Coronary artery (tissue), 2 donors: ENCODE measurements around the gene IMP4.
A peak's percentile ranks its signal among the peaks of the same experiment; 100 is the strongest.

Source experiments
- DNase-seq: peaks from one replicate; pipeline ENCODE4 v3.0.0-alpha.2; 2017; ENCODE audit warnings: low spot score
- H3K27ac ChIP-seq, 2 donors: fragments of 200-600 bp; sonication (generic); one replicate each; pipeline ENCODE4 v1.5.1; 2016 to 2019
- H3K4me3 ChIP-seq: fragments of 200-600 bp; sonication (generic); 2 replicates; pipeline ENCODE4 v1.5.1; 2016; ENCODE audit warnings: mild to moderate bottlenecking, moderate library complexity
- TF ChIP-seq, protein P1 (sequence below): fragments of 200-600 bp; sonication (generic); IDR thresholded peaks from one replicate; pipeline ENCODE4 v1.5.1; 2019; ENCODE audit warnings: antibody characterized with exemption

IMP4 gene

DNA sequence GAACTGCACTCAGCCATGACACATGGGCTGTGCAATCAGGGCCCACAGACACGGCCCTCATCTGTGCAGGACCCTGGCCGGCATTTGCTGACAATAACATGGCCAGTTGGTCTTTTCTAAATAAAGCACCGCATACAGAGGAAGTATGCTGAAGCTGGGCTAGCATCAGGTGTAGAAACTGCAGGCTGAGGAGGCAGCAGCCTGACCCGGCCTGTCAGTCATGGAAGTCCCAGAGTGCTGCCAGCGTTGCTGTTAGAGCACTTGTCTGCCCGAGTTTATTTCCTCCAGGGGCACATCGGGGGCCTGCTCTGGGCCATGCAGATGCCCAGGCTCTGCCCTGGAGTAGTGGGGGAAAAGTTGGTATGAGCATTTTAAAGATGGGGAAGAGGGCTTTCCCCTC lies 9.0 kb downstream of the IMP4 start:
- H3K27ac ChIP-seq = no peak overlapping the region
- no peak overlapping the region for H3K4me3 ChIP-seq
- TF ChIP-seq, protein P1, sequence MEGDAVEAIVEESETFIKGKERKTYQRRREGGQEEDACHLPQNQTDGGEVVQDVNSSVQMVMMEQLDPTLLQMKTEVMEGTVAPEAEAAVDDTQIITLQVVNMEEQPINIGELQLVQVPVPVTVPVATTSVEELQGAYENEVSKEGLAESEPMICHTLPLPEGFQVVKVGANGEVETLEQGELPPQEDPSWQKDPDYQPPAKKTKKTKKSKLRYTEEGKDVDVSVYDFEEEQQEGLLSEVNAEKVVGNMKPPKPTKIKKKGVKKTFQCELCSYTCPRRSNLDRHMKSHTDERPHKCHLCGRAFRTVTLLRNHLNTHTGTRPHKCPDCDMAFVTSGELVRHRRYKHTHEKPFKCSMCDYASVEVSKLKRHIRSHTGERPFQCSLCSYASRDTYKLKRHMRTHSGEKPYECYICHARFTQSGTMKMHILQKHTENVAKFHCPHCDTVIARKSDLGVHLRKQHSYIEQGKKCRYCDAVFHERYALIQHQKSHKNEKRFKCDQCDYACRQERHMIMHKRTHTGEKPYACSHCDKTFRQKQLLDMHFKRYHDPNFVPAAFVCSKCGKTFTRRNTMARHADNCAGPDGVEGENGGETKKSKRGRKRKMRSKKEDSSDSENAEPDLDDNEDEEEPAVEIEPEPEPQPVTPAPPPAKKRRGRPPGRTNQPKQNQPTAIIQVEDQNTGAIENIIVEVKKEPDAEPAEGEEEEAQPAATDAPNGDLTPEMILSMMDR = no peak
- DNase-seq = no peak

DNA sequence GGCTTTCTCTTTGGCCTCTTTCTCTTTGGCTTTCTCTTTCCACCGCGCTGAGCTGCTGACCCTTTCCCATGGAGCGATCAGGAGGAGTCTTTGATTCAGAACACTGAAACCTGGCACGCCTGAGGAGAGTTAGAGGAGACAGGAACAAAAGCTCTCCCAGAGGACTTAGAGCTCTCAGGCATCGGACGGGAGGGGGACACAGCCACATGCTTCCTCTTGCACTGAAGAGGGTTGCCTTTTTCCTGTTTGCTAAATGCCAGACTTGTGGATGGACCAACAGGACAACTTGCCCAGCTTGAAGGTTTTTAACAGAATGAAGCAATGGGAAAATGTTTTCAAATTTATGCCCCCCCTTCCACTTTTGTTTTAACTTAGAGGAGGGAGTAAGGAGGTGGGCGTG lies 9.5 kb downstream of the IMP4 start:
- Histone ChIP-seq H3K27ac (no peak overlapping the region), H3K4me3 (no peak overlapping the region)
- no peak for DNase-seq
- TF ChIP-seq, protein P1 = no peak

DNA sequence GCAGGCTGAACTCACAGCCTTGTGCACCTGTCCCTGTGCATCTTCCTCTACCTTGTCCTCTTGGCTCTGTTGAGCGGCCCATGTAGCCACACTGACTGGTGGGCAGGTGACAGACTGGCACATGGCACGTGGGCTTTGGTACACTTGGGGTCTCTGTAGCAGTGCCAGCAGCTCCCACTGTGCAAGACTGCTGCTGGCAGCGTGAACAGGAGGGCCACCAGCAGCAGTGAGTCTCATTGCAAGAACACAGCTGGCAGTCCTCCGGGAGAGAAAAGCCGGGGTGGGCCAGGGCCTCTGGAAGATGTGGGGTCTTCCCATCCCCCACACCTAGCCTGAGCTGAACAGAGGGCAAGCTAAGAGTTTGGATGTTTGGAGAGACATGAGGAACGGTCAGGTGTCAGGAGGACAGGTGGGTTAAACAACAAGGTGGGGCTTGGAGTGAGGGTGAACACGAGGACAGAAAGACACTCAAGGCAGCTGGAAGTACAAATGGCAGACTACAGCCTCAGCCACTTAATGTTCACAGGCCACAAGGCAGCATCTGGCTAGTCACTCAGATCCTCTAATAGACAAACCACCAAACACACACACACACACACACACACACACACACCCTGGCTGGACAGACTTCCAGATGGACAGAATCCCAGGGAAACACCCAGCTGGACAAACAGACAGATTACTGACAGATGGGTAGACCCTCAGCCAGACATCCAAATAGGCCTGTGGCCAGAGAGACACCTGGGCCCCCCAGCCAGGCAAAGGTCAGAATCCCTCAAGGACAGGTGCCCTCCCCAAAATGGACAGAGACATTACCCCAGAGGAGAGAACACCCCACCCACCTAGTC lies 10.8 kb downstream of the IMP4 start:
- no peak overlapping the region for H3K27ac ChIP-seq
- TF ChIP-seq, protein P1 = no peak
- peak overlapping the region; percentile 4 for H3K4me3 ChIP-seq
- no peak for DNase-seq

DNA sequence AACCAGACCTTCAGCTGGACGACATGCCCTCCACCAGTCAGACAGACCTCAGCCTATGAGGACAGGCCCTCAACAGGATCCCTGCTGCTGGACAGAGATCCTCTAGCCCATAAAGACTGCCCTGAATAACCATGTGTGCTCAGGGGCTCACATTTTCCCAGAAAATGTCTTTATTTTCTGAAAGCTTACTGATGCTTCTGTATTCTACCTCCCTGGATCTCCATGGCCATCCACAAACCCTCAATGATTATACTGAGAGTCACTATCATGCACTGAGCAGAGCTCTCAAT lies 11.4 kb downstream of the IMP4 start:
- no peak for DNase-seq
- H3K4me3 ChIP-seq = peak overlapping the region; percentile 4
- TF ChIP-seq, protein P1 = no peak
- no peak overlapping the region for H3K27ac ChIP-seq

DNA sequence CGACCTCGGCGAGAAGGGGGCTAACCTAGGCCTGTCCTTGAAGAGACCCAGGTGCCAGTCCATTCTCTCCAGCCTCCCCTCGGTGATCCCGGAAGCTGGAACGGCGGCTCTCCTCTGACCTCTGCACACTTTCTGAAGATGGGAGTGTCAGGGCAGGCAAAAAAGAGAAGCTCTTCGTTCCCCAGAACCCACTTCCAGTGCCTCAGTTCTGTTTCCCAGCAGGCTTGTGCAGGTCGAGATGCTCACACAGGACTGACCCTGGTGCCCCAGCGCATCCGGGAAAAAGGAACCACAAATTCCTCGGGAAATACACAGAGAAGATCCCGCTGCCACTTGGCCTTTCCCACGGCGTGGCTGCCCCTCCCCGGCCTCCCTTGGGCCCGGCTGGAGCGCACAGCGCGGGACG lies 12.5 kb downstream of the IMP4 start:
- peak overlapping the region; percentile 85 for H3K4me3 ChIP-seq
- H3K27ac ChIP-seq = peak overlapping the region in 1 of 2 donors; percentile 91
- DNase-seq = no peak
- TF ChIP-seq, protein P1 = no peak

DNA sequence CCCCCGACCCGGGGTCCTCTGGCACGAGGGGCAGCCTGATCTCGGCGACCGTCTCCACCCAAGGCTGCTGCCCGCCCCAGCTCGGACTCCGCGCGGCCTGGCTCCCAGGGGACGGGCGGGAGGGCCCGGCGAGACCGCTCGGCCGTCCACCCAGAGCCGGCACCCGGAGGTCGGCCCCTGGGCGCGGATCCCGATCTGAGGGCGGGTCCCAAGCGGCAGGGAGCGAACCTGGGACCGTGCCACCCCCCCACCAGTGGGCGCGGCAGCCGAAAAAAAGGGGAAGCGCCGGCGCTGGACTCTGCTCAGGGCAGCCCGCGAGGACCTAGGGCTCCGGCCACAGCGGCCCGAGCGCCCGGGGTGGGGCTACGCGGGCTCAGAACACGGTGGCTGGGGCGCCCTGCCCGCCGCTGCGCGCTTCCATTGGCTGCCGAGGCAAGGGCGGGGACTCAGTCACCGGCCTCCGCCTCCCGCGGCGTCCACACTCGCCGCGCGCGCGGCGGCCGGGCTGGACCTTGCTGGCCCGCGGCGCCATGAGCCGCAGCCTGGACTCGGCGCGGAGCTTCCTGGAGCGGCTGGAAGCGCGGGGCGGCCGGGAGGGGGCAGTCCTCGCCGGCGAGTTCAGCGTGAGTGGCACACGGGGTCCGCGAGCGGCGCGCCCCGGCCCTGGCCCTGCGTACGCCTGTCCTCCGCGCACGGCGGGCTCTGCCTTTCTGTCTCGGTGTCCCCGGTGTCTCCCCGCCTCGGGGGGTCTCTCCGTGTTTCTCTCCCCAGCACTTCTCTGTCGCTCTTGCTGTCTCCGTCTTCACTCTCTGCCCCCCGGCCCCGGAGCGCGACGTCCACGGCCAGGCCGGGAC lies 13.1 kb downstream of the IMP4 start, which contains the start of gene PTPN18:
Gene PTPN18 (plus strand): TSS at position 479 of the 854 bp plus-strand sequence. CDS start 52 bp downstream, at position 531.
- peak within 1 kb of the TSS; percentile 85 for H3K4me3 ChIP-seq
- peak within 1 kb of the TSS; percentile 25 to 91 for H3K27ac ChIP-seq
- DNase-seq = peak; percentile 93
- TF ChIP-seq, protein P1 = peak; percentile 48
